ENCODE results near the gene SLC6A15. TPM values are rescaled to one million over a fixed set of nuclear protein-coding genes. Genes with fewer than 3 reads are reported as not detected.

Gene SLC6A15
- total and polyA plus RNA-seq, 2 donors (not counting 3 experiments of a cell fraction or from before 2014, with no cell fraction given), result 0.03 to 0.24 TPM

Small RNAs within 50 kb of the gene (small RNA-seq; reads per million reads assigned to genes)
- not detected for gene AC128657.1 (ENCODE audit: insufficient read depth, insufficient read length, low read depth, low replicate concordance)

Other genes with a start within 250 kb of the SLC6A15 start
- not detected in 2 replicates for gene TSPAN19, start 123.5 kb upstream of the SLC6A15 start, total RNA-seq
- gene TSPAN19, start 123.5 kb upstream of the SLC6A15 start, polyA plus RNA-seq, result not detected in 2 replicates
- gene LRRIQ1, start 123.6 kb upstream of the SLC6A15 start, total RNA-seq, result 0.20 and 0.21 TPM in 2 replicates
- gene LRRIQ1, start 123.6 kb upstream of the SLC6A15 start, polyA plus RNA-seq, result 0.06 and 0.08 TPM in 2 replicates

Measured in endothelial cell of umbilical vein (primary cell).